Measurements from ENCODE around the gene SOX6. TPM values are rescaled to one million over a fixed set of nuclear protein-coding genes. Genes with fewer than 3 reads are reported as not detected.

Gene SOX6
- total and polyA plus RNA-seq, 12 donors = 0.80 to 43.0 (median 21.2) TPM

GRCh38 chr11:16009021-16009420 is 347.3 kb downstream of the SOX6 start:
- H3K27me3 ChIP-seq = no peaks in the 10 kb centered on the region
- no peak overlapping the region for H3K4me3 ChIP-seq
- H3K9me3 ChIP-seq = no peaks in the 10 kb centered on the region
- no peak for ATAC-seq
- 100% methylated on average over 1 of the region's 1 CpG for WGBS, 2 donors
- TF ChIP-seq, protein P1, sequence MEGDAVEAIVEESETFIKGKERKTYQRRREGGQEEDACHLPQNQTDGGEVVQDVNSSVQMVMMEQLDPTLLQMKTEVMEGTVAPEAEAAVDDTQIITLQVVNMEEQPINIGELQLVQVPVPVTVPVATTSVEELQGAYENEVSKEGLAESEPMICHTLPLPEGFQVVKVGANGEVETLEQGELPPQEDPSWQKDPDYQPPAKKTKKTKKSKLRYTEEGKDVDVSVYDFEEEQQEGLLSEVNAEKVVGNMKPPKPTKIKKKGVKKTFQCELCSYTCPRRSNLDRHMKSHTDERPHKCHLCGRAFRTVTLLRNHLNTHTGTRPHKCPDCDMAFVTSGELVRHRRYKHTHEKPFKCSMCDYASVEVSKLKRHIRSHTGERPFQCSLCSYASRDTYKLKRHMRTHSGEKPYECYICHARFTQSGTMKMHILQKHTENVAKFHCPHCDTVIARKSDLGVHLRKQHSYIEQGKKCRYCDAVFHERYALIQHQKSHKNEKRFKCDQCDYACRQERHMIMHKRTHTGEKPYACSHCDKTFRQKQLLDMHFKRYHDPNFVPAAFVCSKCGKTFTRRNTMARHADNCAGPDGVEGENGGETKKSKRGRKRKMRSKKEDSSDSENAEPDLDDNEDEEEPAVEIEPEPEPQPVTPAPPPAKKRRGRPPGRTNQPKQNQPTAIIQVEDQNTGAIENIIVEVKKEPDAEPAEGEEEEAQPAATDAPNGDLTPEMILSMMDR (IDR thresholded peaks at IDR 0.05) = no peak
- intact Hi-C loops (cut with DNase I) = no loop called here
- no peak for DNase-seq
- H3K4me1 ChIP-seq = peaks cover 0 to 34% (median 15%) of the 10 kb centered on the region in 9 donors
- H3K27ac ChIP-seq = no peak overlapping the region
- H3K36me3 ChIP-seq = peaks cover 0 to 9% (median 0%) of the 10 kb centered on the region in 9 donors

- TF ChIP-seq, protein P1 (IDR thresholded peaks at IDR 0.05) = no peak
- DNase-seq = no peak
- WGBS, 2 donors = 57 to 67% methylated on average over 3 of the region's 3 CpGs
- Histone ChIP-seq H3K4me3 (no peak overlapping the region), H3K4me1 (peaks cover 0 to 30% (median 8%) of the 10 kb centered on the region in 9 donors), H3K27me3 (no peaks in the 10 kb centered on the region), H3K9me3 (no peaks in the 10 kb centered on the region), H3K27ac (no peak overlapping the region), H3K36me3 (peaks cover 0 to 7% (median 0%) of the 10 kb centered on the region in 9 donors)
- ATAC-seq = no peak
- intact Hi-C loops (cut with DNase I) = no loop called here
Observed at GRCh38 chr11:16007514-16007913, 348.8 kb downstream of the SOX6 start.

GRCh38 chr11:16002942-16003341 is 353.4 kb downstream of the SOX6 start:
- H3K27ac ChIP-seq = peak overlapping the region in 9 of 10 donors; percentile 12 to 75 (median 52)
- H3K9me3 ChIP-seq = no peaks in the 10 kb centered on the region
- TF ChIP-seq, protein P1 (IDR thresholded peaks at IDR 0.05) = no peak
- intact Hi-C loops (cut with DNase I) = no loop called here
- no peak overlapping the region for H3K4me3 ChIP-seq
- H3K4me1 ChIP-seq = peaks cover 0 to 55% (median 13%) of the 10 kb centered on the region in 9 donors
- ATAC-seq = peak; percentile 52 to 94 (median 86)
- H3K27me3 ChIP-seq = no peaks in the 10 kb centered on the region
- H3K36me3 ChIP-seq = peaks cover 0 to 7% (median 0%) of the 10 kb centered on the region in 9 donors
- 52 to 71% methylated on average over 1 of the region's 1 CpG for WGBS, 2 donors
- DNase-seq = no peak

DNA sequence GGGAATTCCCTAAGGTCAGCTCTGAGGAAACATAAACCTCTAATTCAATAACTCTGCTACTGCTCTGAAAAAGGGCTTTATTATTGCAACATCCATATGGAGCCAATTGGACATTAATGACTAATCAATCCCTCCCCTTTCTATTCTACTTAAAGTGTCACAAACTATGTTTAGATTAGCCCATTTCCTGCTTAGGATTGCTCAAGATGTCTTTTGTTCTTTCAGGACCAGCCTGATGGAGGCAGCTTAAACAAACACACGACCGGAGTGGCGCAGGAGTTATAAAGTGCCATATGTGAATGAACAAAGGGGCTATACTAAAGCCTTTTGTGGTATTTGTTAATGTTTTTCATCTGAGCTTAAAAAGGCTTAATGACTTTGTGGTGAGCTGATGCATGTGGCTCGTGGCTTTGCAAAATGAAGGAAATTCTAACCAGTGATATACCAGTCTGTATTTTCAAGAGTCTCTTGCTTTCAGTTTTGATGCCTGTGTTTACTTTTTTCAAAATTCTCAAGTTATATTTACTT is 354.4 kb downstream of the SOX6 start:
- Histone ChIP-seq H3K9me3 (no peaks in the 10 kb centered on the region), H3K27ac (peak overlapping the region in 7 of 10 donors; percentile 12 to 75 (median 55)), H3K36me3 (peaks cover 0 to 7% (median 0%) of the 10 kb centered on the region in 9 donors), H3K27me3 (no peaks in the 10 kb centered on the region), H3K4me1 (peaks cover 0 to 47% (median 13%) of the 10 kb centered on the region in 9 donors), H3K4me3 (no peak overlapping the region)
- 66% methylated on average over 4 of the region's 4 CpGs for WGBS, 2 donors
- DNase-seq = no peak
- intact Hi-C loops (cut with DNase I) = no loop called here
- ATAC-seq = peak in 2 of 8 donors; percentile 17 to 30
- TF ChIP-seq, protein P1 (IDR thresholded peaks at IDR 0.05) = no peak
